ENCODE measurements around the gene CGREF1. TPM values are rescaled to one million over a fixed set of nuclear protein-coding genes. Genes with fewer than 3 reads are reported as not detected.
A peak's percentile ranks its signal among the peaks of the same experiment; 100 is the strongest.

CGREF1 gene
- total RNA-seq, 4 donors from 2014 or later = 2.5 to 5.6 TPM; not detected in 2

DNA sequence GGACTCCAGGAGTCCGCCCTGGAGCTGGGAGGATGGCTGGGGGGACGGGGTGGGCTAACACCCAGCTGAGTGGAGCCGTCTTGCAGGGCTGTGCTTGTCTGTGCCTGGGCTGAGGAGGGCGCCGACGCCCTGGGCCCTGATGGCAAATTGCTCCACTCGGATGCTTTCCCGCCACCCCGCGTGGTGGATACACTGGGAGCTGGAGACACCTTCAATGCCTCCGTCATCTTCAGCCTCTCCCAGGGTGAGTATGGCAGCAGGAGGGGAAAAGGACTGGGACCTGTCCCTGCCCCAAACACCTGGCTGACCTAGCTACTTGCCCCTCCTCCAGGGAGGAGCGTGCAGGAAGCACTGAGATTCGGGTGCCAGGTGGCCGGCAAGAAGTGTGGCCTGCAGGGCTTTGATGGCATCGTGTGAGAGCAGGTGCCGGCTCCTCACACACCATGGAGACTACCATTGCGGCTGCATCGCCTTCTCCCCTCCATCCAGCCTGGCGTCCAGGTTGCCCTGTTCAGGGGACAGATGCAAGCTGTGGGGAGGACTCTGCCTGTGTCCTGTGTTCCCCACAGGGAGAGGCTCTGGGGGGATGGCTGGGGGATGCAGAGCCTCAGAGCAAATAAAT lies 19.5 kb downstream of the CGREF1 start:
- Histone ChIP-seq H3K9me3 (no peaks in the 10 kb centered on the region), H3K4me3 (no peak overlapping the region), H3K27ac (no peak overlapping the region), H3K36me3 (peaks cover 0 to 42% (median 0%) of the 10 kb centered on the region in 3 donors), H3K4me1 (peaks cover 0 to 21% (median 2%) of the 10 kb centered on the region in 4 donors), H3K27me3 (no peaks in the 10 kb centered on the region)
- TF ChIP-seq, protein P1, sequence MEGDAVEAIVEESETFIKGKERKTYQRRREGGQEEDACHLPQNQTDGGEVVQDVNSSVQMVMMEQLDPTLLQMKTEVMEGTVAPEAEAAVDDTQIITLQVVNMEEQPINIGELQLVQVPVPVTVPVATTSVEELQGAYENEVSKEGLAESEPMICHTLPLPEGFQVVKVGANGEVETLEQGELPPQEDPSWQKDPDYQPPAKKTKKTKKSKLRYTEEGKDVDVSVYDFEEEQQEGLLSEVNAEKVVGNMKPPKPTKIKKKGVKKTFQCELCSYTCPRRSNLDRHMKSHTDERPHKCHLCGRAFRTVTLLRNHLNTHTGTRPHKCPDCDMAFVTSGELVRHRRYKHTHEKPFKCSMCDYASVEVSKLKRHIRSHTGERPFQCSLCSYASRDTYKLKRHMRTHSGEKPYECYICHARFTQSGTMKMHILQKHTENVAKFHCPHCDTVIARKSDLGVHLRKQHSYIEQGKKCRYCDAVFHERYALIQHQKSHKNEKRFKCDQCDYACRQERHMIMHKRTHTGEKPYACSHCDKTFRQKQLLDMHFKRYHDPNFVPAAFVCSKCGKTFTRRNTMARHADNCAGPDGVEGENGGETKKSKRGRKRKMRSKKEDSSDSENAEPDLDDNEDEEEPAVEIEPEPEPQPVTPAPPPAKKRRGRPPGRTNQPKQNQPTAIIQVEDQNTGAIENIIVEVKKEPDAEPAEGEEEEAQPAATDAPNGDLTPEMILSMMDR (IDR thresholded peaks at IDR 0.05) = no peak
- TF ChIP-seq POLR2A (IDR thresholded peaks at IDR 0.05) = no peak
- DNase-seq = no peak

DNA sequence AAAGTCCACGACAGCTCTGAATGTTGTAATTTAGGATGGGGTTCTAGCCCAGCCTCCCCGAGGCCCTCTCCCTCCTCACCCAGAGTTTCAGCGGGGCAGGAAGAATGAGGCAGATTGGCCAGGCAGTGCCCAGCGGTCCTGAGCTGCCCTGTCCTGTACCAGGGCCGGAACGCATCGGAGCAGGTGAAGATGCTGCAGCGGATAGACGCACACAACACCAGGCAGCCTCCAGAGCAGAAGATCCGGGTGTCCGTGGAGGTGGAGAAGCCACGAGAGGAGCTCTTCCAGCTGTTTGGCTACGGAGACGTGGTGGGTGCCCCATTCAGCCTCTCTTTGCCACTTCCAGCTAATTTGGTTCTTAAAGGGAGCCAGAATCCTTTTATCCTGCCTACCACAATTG lies 21.6 kb downstream of the CGREF1 start:
- Histone ChIP-seq H3K36me3 (peaks cover 0 to 42% (median 0%) of the 10 kb centered on the region in 3 donors), H3K4me3 (no peak overlapping the region), H3K27ac (no peak overlapping the region), H3K27me3 (no peaks in the 10 kb centered on the region), H3K9me3 (no peaks in the 10 kb centered on the region), H3K4me1 (peaks cover 0 to 33% (median 6%) of the 10 kb centered on the region in 4 donors)
- DNase-seq = no peak
- TF ChIP-seq, protein P1 (IDR thresholded peaks at IDR 0.05) = no peak
- TF ChIP-seq POLR2A (IDR thresholded peaks at IDR 0.05) = no peak

DNA sequence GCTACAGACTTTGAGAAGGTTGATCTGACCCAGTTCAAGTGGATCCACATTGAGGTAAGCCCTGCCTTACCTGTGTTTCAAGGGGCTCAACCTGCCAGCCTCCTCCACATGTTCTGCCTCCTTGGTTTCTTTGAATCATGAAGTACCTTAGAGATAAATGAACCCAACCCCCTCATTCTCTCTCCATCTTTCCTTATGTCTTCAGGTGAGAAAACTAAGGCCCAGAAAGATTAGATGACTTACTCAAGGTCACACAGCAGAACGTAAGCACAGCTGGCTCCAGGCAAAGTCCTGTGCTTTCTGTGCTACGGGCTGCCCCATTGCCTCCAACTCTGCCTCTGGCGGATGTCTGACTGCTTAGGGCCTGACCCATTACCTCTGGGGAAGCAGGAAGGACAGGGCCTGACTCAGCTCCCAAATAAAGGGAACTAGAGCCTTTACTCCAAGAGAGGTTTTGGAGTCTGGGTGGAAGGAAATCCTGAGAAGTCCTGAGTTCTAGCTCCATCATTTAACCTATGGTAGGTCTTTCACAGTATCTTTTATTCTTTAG lies 22.1 kb downstream of the CGREF1 start:
- no peak for DNase-seq

DNA sequence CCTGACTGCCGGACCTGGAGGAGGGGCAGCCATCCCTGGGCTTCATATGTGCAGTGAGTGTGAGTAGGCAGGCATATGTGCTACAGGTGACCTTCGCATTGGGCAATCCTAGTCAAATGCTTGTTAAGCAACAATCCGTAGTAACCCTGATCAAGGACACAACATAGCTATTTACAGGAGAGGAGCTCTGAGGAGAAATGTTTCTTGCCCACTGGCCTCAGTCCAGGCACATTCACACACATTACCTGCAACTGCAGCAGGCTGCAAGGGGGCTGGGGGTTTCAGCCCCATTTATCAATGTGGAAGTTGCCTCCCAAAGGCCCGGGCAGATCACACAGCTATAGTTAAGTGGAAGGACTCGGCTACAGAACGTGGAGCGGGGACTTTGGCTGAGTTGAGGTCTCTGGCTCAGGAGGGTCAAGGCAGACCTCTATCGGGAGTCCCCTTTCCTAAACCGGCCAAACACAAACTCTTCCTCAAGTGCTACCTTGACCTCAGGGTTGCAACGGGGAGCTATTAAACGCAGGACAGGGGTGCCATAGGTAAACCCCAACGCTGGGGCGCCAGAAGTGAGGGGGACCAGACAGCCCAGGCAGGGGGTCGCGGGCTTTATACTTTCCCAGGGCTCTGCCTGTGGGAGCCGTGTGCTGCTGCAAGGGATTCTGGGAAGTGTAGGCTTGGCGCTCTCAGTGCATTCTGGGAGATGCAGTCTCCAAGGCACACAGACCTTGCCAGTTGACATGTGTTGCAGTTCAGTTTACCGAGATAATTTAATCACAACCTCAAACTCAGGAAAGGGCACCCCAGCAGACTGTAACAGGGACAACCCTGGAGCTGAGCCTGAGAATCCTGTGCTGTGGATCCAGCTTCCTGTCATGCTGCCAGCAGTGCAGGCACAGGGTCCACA lies 22.9 kb downstream of the CGREF1 start:
- H3K9me3 ChIP-seq = no peaks in the 10 kb centered on the region
- H3K27ac ChIP-seq = peak overlapping the region in 2 of 4 donors; percentile 86 to 96
- H3K4me1 ChIP-seq = peaks cover 0 to 38% (median 8%) of the 10 kb centered on the region in 4 donors
- H3K36me3 ChIP-seq = peaks cover 0 to 42% (median 0%) of the 10 kb centered on the region in 3 donors
- peak in 2 of 3 donors; percentile 56 to 73 for DNase-seq
- no peaks in the 10 kb centered on the region for H3K27me3 ChIP-seq
- TF ChIP-seq POLR2A (IDR thresholded peaks at IDR 0.05) = peak in 1 of 2 donors; percentile 27
- TF ChIP-seq, protein P1 (IDR thresholded peaks at IDR 0.05) = no peak
- peak overlapping the region in 3 of 4 donors; percentile 18 to 39 (median 37) for H3K4me3 ChIP-seq

More for the DNA sequence above, 22.1 kb downstream of the CGREF1 start:
- Histone ChIP-seq H3K9me3 (no peaks in the 10 kb centered on the region), H3K27ac (peak overlapping the region in 2 of 4 donors; percentile 53 to 86), H3K27me3 (no peaks in the 10 kb centered on the region), H3K36me3 (peaks cover 0 to 42% (median 0%) of the 10 kb centered on the region in 3 donors), H3K4me1 (peaks cover 0 to 38% (median 8%) of the 10 kb centered on the region in 4 donors), H3K4me3 (no peak overlapping the region)
- TF ChIP-seq, protein P1 (IDR thresholded peaks at IDR 0.05) = no peak
- TF ChIP-seq POLR2A (IDR thresholded peaks at IDR 0.05) = no peak

DNA sequence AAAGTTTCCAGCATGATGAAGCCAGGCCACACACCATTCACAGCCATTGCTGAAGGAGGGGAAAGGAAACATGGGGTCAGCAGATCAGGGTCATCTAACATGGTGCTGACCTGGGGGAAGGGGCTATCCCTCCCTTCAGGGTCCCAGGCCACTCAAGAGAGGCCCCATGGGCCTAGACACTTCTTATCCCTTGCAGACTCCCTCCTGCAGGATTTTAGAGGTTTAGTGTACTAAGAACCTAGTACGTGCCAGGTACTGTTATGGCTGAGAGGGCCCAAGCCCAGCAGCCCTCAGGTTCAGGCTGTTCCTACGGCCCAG lies 23.5 kb downstream of the CGREF1 start:
- Histone ChIP-seq H3K4me1 (peaks cover 0 to 38% (median 8%) of the 10 kb centered on the region in 4 donors), H3K9me3 (no peaks in the 10 kb centered on the region), H3K27me3 (no peaks in the 10 kb centered on the region), H3K4me3 (peak overlapping the region in 2 of 4 donors; percentile 3 to 4), H3K36me3 (peaks cover 0 to 37% (median 0%) of the 10 kb centered on the region in 3 donors), H3K27ac (peak overlapping the region in 2 of 4 donors; percentile 86 to 96)
- no peak for DNase-seq
- no peak for TF ChIP-seq POLR2A (IDR thresholded peaks at IDR 0.05)
- TF ChIP-seq, protein P1 (IDR thresholded peaks at IDR 0.05) = no peak
